Ovary (tissue), 9 donors: ENCODE results near the gene BCL7A. TPM values are rescaled to one million over a fixed set of nuclear protein-coding genes. Genes with fewer than 3 reads are reported as not detected.

Experiments used
- DNase-seq, 5 donors: peaks; one replicate each; pipeline ENCODE4 v3.0.0-alpha.2; 2019 to 2020
- H3K27ac ChIP-seq, 2 donors: fragments of 200-600 bp; one replicate each; pipeline versions ENCODE4 v1.5.1 to v1.8.0; 2019 to 2022
- H3K27me3 ChIP-seq: fragments of 200-600 bp; one replicate; pipeline ENCODE4 v1.8.0; 2022
- H3K36me3 ChIP-seq: fragments of 200-600 bp; sonication (generic); one replicate; pipeline ENCODE4 v1.5.1; 2019
- H3K4me1 ChIP-seq: one replicate; pipeline ENCODE4 v1.8.1; 2013; ENCODE audit warnings: mild to moderate bottlenecking, moderate library complexity; ENCODE audit not compliant: insufficient read depth
- H3K4me3 ChIP-seq: fragments of 200-600 bp; sonication (generic); one replicate; pipeline ENCODE4 v1.5.1; 2017
- H3K9me3 ChIP-seq, 2 donors: fragments of 200-600 bp in 1 of 2; sonication (generic) in 1 of 2; one replicate each; pipeline versions ENCODE4 v1.5.1 to v1.8.1; 2013 to 2019; ENCODE audit warnings: mild to moderate bottlenecking in 1 of 2, moderate library complexity in 1 of 2
- CTCF ChIP-seq, 3 donors: fragments of 450-650 bp in 2 of 3; fragments of 200-600 bp in 1 of 3; IDR thresholded peaks; one replicate each; pipeline versions ENCODE4 v1.5.1 to v1.8.0; 2016 to 2022; ENCODE audit warnings: antibody characterized with exemption in 3 of 3, mild to moderate bottlenecking in 1 of 3
- EP300 ChIP-seq: sonication (generic); formaldehyde crosslinking; IDR thresholded peaks from one replicate; pipeline ENCODE4 v1.6.1; 2017; ENCODE audit warnings: antibody characterized with exemption
- POLR2A ChIP-seq: fragments of 450-650 bp; IDR thresholded peaks from one replicate; pipeline ENCODE4 v1.6.1; 2017; ENCODE audit warnings: antibody characterized with exemption, mild to moderate bottlenecking, moderate library complexity
- WGBS, 3 donors: extraction: QIAGEN DNeasy Blood & Tissue Kit in 1 of 3; methylation state at CpG; one replicate each; pipeline versions ENCODE4 v1.1.5 to v1.1.7; 2013 to 2017; 5-methylcytosine and 5-hydroxymethylcytosine counted together
- intact Hi-C, 4 donors: fragments of 100-400 bp; cut with DNase I; formaldehyde crosslinking; loops; one replicate each; pipeline versions ENCODE4 v1.11.0 to v1.15.1; 2022 to 2023
- polyA plus RNA-seq, 2 donors: library from polyadenylated mRNA; stranded (reverse); fragments of 200-250 nt in 1 of 2; fragments of 350-450 nt in 1 of 2; fragmentation: Illumina TruSeq in 1 of 2; extraction: RNeasy Lipid Tissue Mini Kit (QIAGEN cat#74804) in 1 of 2; gene quantifications; one replicate each; pipeline ENCODE4 v1.2.3, GENCODE V29; 2013 to 2014
- total RNA-seq, 7 donors: library from RNA; depleted of rRNA in 2 of 7; stranded (reverse); fragments of >200 nt in 2 of 7; fragmentation: NEBNext Ultra II Directional in 3 of 7; extraction: Animal tissue kit (Norgen Biotek cat#: 25700) in 3 of 7; gene quantifications; one replicate each; pipeline versions ENCODE4 v1.1.0 to v1.2.4, GENCODE V29; 2016 to 2023
- donor health status: DM: no; HTN: no; CAD: no; lungs with moderate emphysema.
- donor health status: DM: no; HTN: no; CAD: no.
- donor health status: Bipolar disorder and iron deficiency.
- donor health status: DM: yes; HTN: yes; CAD: no.
- donor health status: DM: no; HTN: no; CAD: no.
- donor health status: DM: yes; HTN: yes; CAD: no.

BCL7A gene
- total and polyA plus RNA-seq, 9 donors, result 4.4 to 9.1 (median 6.4) TPM

GRCh38 chr12:122003651-122004611 is 17.8 kb upstream of the BCL7A start:
- no peaks in the 10 kb centered on the region for H3K36me3 ChIP-seq
- peak in 1 of 5 donors; percentile 45 for DNase-seq
- H3K4me1 ChIP-seq, result peaks cover 10% of the 10 kb centered on the region
- no peaks in the 10 kb centered on the region for H3K27me3 ChIP-seq
- no peak overlapping the region for H3K4me3 ChIP-seq
- H3K9me3 ChIP-seq, result no peaks in the 10 kb centered on the region
- peak overlapping the region in 1 of 2 donors; percentile 16 for H3K27ac ChIP-seq
- TF ChIP-seq CTCF (IDR thresholded peaks at IDR 0.05) (no peak), EP300 (no peak), POLR2A (no peak)
- 16 to 26% (median 19%) methylated on average over 27 to 28 of the region's 28 CpGs for WGBS, 3 donors
- intact Hi-C loops, result no loop called here

- Histone ChIP-seq H3K27me3 (no peaks in the 10 kb centered on the region), H3K36me3 (no peaks in the 10 kb centered on the region), H3K4me3 (no peak overlapping the region), H3K4me1 (peaks cover 10% of the 10 kb centered on the region), H3K9me3 (no peaks in the 10 kb centered on the region), H3K27ac (peak overlapping the region in 1 of 2 donors; percentile 16)
- intact Hi-C loops, result no loop called here
- WGBS, 3 donors, result 5 to 16% (median 9%) methylated on average over 12 of the region's 12 CpGs
- TF ChIP-seq POLR2A, result no peak
- TF ChIP-seq CTCF (IDR thresholded peaks at IDR 0.05), result no peak
- TF ChIP-seq EP300, result no peak
- peak in 3 of 5 donors; percentile 21 to 61 (median 52) for DNase-seq
Observed at GRCh38 chr12:122004633-122005071, 17.0 kb upstream of the BCL7A start.

GRCh38 chr12:122005252-122005776 is 16.4 kb upstream of the BCL7A start:
- Histone ChIP-seq H3K27ac (no peak overlapping the region), H3K27me3 (no peaks in the 10 kb centered on the region), H3K36me3 (no peaks in the 10 kb centered on the region), H3K4me1 (peaks cover 10% of the 10 kb centered on the region), H3K4me3 (no peak overlapping the region), H3K9me3 (no peaks in the 10 kb centered on the region)
- intact Hi-C loops, result no loop called here
- no peak for DNase-seq
- 82 to 88% (median 88%) methylated on average over 11 of the region's 11 CpGs for WGBS, 3 donors
- TF ChIP-seq POLR2A (no peak), EP300 (no peak)

- no peaks in the 10 kb centered on the region for H3K27me3 ChIP-seq
- no peaks in the 10 kb centered on the region for H3K9me3 ChIP-seq
- H3K4me3 ChIP-seq, result no peak overlapping the region
- 92 to 95% (median 94%) methylated on average over 24 of the region's 24 CpGs for WGBS, 3 donors
- TF ChIP-seq CTCF (IDR thresholded peaks at IDR 0.05) (no peak), EP300 (no peak), POLR2A (no peak)
- intact Hi-C loops, result no loop called here
- H3K36me3 ChIP-seq, result no peaks in the 10 kb centered on the region
- DNase-seq, result no peak
- H3K27ac ChIP-seq, result no peak overlapping the region
- peaks cover 10% of the 10 kb centered on the region for H3K4me1 ChIP-seq
Observed at GRCh38 chr12:122006186-122006926, 15.3 kb upstream of the BCL7A start.
